GM06990 (cell line): Measurements from ENCODE around the gene ADCK2.

Source experiments
- DNase-seq: peaks from one replicate; pipeline ENCODE4 v3.0.0-alpha.2; 2011; ENCODE audit not compliant: insufficient read length; ENCODE audit errors: extremely low read depth
- H3K27me3 ChIP-seq: replicated peaks from 2 replicates; pipeline ENCODE4 v1.6.0; 2011; ENCODE audit warnings: low read length; ENCODE audit not compliant: control insufficient read depth, insufficient read depth
- H3K36me3 ChIP-seq: 2 replicates; pipeline ENCODE4 v1.5.1; 2011; ENCODE audit warnings: low read length; ENCODE audit not compliant: control insufficient read depth, insufficient read depth
- H3K4me3 ChIP-seq: replicated peaks from 2 replicates; pipeline ENCODE4 v1.5.1; 2011; ENCODE audit warnings: low read depth, mild to moderate bottlenecking, control low read depth, low read length
- CTCF ChIP-seq: IDR thresholded peaks from 2 replicates; pipeline ENCODE4 v1.5.1; 2011; ENCODE audit warnings: low read length, control low read depth, mild to moderate bottlenecking, inconsistent platforms; ENCODE audit not compliant: insufficient read depth, poor library complexity, severe bottlenecking

The ADCK2 gene

GRCh38 chr7:140645166-140645900, 27.4 kb upstream of the ADCK2 start:
- TF ChIP-seq CTCF, result peak; percentile 47
- H3K4me3 ChIP-seq, result no peak overlapping the region
- DNase-seq, result no peak

DNA sequence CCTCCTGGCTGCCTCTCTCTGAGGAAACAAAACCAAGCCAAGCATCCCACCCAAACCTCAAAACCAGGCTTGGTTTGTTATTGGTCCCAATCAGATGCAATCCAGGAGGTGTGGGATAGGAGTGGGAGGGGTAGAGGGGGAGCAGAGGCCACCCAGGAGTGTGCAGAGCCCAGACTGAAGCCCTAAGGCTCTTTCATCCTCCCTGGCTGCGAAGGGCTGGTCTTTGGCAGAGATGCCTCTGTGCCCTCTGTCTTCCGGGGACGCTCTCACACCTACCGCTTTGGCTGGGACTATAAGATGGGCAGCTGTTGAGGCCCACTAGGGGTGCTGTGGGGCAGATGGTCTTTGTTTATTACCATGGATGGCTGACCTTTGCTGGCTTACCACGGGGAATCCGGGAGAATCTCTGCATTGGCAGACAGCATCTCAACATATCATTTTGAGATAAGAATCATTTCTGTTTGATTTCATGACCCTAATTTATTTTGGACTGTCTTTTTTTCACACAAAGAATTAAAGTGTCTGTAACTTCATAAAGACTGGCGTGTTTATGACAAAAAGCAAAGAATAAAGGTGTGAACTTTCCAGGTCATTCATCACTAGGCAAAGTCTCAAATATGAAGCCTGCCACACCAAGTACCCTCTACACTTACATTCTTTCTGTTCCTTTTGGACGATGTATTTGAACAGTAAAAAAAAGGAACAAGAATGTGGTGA, 25.7 kb upstream of the ADCK2 start:
- Histone ChIP-seq H3K36me3 (no peaks in the 10 kb centered on the region), H3K4me3 (no peak overlapping the region), H3K27me3 (no peaks in the 10 kb centered on the region)
- peak; percentile 80 for TF ChIP-seq CTCF
- DNase-seq, result no peak

More at GRCh38 chr7:140645166-140645900, 27.4 kb upstream of the ADCK2 start:
- no peaks in the 10 kb centered on the region for H3K36me3 ChIP-seq
- no peaks in the 10 kb centered on the region; the same call in 1 of the 2 replicates for H3K27me3 ChIP-seq

- no peaks in the 10 kb centered on the region for H3K27me3 ChIP-seq
- no peak for TF ChIP-seq CTCF
- no peak for DNase-seq
- no peaks in the 10 kb centered on the region for H3K36me3 ChIP-seq
- H3K4me3 ChIP-seq, result no peak overlapping the region
Observed at GRCh38 chr7:140649556-140650205, 23.1 kb upstream of the ADCK2 start.

GRCh38 chr7:140650367-140650766, 22.4 kb upstream of the ADCK2 start:
- H3K36me3 ChIP-seq, result no peaks in the 10 kb centered on the region
- no peak for DNase-seq
- TF ChIP-seq CTCF, result no peak
- no peak overlapping the region for H3K4me3 ChIP-seq
- no peaks in the 10 kb centered on the region for H3K27me3 ChIP-seq

DNA sequence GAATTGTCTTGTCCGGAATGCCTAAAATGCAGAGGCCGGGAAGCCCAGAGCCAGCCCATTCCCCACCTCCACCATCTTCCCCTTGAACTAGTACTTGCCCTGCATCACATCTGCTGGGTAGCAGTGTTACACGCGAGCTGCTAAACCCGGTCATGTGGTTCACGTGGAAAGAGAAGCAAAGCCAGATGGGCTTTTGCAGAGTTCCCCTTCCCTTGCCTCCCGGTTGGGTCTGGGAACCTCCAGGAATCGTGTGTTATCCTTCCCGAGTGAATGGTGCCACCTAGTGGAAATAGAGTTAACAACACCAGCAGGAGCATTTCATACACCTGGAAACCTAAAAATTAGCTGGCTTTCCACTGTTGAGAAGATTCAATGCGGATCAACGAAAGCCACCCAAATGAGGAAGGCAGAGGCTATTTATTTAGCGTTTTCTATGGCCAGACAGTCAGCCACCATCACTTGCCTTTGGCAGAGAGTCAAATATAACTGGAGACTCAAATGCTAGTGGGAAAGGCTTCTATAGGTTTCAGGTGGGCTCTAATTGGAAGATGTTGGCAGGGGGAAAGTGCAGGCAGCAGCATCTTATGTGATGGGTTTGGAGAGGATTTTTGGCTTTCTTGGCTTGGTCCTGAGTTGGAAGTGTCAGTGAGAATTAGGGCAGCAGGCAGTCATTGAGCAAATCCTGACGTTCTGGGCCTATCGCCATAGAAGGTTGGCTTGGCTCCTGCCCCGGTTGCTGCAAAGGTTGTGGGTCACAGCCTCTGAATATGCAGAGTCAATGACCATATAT, 19.2 kb upstream of the ADCK2 start:
- TF ChIP-seq CTCF, result peak; percentile 84
- DNase-seq, result no peak
- Histone ChIP-seq H3K27me3 (no peaks in the 10 kb centered on the region), H3K4me3 (no peak overlapping the region), H3K36me3 (no peaks in the 10 kb centered on the region)
